Sigmoid colon (tissue), 4 donors: ENCODE measurements around the gene HEXD.

ENCODE experiments used
- CTCF ChIP-seq, 4 experiments: fragments of 450-650 bp in 3 of 4; fragments of 200-600 bp in 1 of 4; IDR thresholded peaks; one replicate each; pipeline ENCODE4 v1.5.1; 2016 to 2019; ENCODE audit warnings: antibody characterized with exemption in 4 of 4, mild to moderate bottlenecking in 3 of 4, moderate library complexity in 2 of 4
- EP300 ChIP-seq, 4 donors: sonication (generic); formaldehyde crosslinking; IDR thresholded peaks; one replicate each; pipeline ENCODE4 v1.6.1; 2017; ENCODE audit warnings: antibody characterized with exemption in 4 of 4
- POLR2AphosphoS5 ChIP-seq, 4 donors: sonication (generic); formaldehyde crosslinking; IDR thresholded peaks; one replicate each; pipeline ENCODE4 v1.6.1; 2017; ENCODE audit warnings: antibody characterized with exemption in 4 of 4

GRCh38 chr17:82446649-82447048 lies 28.5 kb downstream of the HEXD start:
- TF ChIP-seq CTCF (IDR thresholded peaks at IDR 0.05) (no peak), POLR2AphosphoS5 (IDR thresholded peaks at IDR 0.05) (no peak), EP300 (IDR thresholded peaks at IDR 0.05) (no peak)
